Measurements from ENCODE around the gene APBA1. TPM values are rescaled to one million over a fixed set of nuclear protein-coding genes. Genes with fewer than 3 reads are reported as not detected.

Gene APBA1
- total RNA-seq, 1 donor: 1.8 TPM

DNA sequence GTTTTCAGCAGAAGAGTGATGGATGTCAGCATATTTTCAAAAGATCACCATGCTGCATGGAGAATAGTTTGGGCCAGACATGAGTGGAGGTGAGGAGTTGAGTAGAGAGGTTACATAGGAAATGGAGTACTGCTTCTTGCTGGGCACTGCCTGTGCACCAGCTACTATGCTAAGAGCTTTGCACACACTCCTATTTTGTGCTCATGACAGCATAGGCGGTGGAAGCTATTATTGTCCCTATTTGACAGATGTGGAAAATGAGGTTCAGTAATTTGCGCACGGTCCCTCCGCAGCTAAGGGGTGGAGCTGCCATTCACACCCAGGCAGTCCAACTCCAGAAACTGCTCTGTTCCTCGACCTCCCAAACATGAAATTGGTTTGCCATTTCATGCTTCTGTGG, 279.3 kb downstream of the APBA1 start:
- H4K20me1 ChIP-seq (ENCODE audit: insufficient read depth, low read length): no peaks in the 10 kb centered on the region
- no peaks in the 10 kb centered on the region for H3K9me3 ChIP-seq (ENCODE audit: low read depth, low read length)
- H3K4me2 ChIP-seq (ENCODE audit: insufficient read depth, low read length): no peak overlapping the region
- TF ChIP-seq, protein P1, sequence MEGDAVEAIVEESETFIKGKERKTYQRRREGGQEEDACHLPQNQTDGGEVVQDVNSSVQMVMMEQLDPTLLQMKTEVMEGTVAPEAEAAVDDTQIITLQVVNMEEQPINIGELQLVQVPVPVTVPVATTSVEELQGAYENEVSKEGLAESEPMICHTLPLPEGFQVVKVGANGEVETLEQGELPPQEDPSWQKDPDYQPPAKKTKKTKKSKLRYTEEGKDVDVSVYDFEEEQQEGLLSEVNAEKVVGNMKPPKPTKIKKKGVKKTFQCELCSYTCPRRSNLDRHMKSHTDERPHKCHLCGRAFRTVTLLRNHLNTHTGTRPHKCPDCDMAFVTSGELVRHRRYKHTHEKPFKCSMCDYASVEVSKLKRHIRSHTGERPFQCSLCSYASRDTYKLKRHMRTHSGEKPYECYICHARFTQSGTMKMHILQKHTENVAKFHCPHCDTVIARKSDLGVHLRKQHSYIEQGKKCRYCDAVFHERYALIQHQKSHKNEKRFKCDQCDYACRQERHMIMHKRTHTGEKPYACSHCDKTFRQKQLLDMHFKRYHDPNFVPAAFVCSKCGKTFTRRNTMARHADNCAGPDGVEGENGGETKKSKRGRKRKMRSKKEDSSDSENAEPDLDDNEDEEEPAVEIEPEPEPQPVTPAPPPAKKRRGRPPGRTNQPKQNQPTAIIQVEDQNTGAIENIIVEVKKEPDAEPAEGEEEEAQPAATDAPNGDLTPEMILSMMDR (IDR thresholded peaks at IDR 0.05; ENCODE audit: extremely low read depth, low read depth, low read length): no peak
- no peak overlapping the region for H3K4me3 ChIP-seq (ENCODE audit: insufficient read depth, low read length)
- no peaks in the 10 kb centered on the region for H3K36me3 ChIP-seq (ENCODE audit: insufficient read depth, low read length)
- no peaks in the 10 kb centered on the region for H3K4me1 ChIP-seq (ENCODE audit: insufficient read depth, low read length)
- no peaks in the 10 kb centered on the region for H3K79me2 ChIP-seq (ENCODE audit: insufficient read depth, low read length)
- H3K27me3 ChIP-seq (ENCODE audit: insufficient read depth, low read length): peaks cover 19% of the 10 kb centered on the region
- DNase-seq (ENCODE audit: insufficient read length, low spot score, missing footprints): no peak
- H3K27ac ChIP-seq (ENCODE audit: low read depth, low read length): no peak overlapping the region
- H2AFZ ChIP-seq (ENCODE audit: low read length): no peak overlapping the region

DNA sequence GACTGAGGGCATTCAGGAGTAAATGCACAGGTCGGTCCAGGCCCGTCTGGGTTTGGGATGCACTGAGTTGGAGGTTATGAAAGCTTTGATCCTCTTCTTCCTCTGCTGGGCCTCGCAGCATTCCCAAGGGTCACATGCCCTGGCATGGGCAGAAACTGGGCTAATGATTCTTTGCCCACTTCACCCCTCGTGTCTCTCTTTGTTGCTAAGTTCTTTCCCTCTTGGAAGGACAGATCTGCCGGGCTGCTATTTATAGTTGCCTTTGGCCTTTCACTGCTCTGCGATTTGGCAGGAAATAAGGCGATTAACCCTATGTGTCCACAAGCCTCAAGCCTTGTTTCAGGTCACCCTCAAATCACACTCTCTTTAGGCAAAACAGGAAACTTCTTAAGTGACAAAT, 280.2 kb downstream of the APBA1 start:
- Histone ChIP-seq H3K4me2 (ENCODE audit: insufficient read depth, low read length) (no peak overlapping the region), H4K20me1 (ENCODE audit: insufficient read depth, low read length) (no peaks in the 10 kb centered on the region), H3K27me3 (ENCODE audit: insufficient read depth, low read length) (peaks cover 21% of the 10 kb centered on the region), H3K4me1 (ENCODE audit: insufficient read depth, low read length) (no peaks in the 10 kb centered on the region), H3K4me3 (ENCODE audit: insufficient read depth, low read length) (peak overlapping the region; percentile 7), H2AFZ (ENCODE audit: low read length) (no peak overlapping the region), H3K9me3 (ENCODE audit: low read depth, low read length) (no peaks in the 10 kb centered on the region), H3K79me2 (ENCODE audit: insufficient read depth, low read length) (no peaks in the 10 kb centered on the region), H3K27ac (ENCODE audit: low read depth, low read length) (no peak overlapping the region), H3K36me3 (ENCODE audit: insufficient read depth, low read length) (no peaks in the 10 kb centered on the region)
- TF ChIP-seq, protein P1 (IDR thresholded peaks at IDR 0.05; ENCODE audit: extremely low read depth, low read depth, low read length): no peak
- DNase-seq (ENCODE audit: insufficient read length, low spot score, missing footprints): peak; percentile 89

DNA sequence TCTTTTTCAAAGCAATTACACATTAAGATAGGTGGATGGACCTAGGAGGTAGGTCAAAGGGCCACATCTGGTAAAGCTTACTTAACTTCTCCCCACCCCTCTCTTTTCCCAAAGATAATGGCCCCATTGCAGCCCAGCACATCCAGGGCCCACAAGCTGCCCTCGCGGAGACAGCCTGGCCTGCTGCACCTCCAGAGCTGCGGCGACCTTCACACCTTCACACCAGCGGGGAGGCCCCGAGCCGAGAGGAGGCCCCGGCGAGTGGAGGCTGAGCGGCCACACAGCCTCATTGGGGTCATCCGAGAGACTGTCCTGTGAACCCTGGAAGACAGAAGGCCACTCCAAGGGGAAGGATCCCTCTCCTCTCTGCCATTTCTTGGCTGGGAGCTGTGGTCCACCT, 280.7 kb downstream of the APBA1 start:
- H3K36me3 ChIP-seq (ENCODE audit: insufficient read depth, low read length): no peaks in the 10 kb centered on the region
- H3K9me3 ChIP-seq (ENCODE audit: low read depth, low read length): no peaks in the 10 kb centered on the region
- H3K27me3 ChIP-seq (ENCODE audit: insufficient read depth, low read length): peaks cover 21% of the 10 kb centered on the region
- no peaks in the 10 kb centered on the region for H3K79me2 ChIP-seq (ENCODE audit: insufficient read depth, low read length)
- no peaks in the 10 kb centered on the region for H3K4me1 ChIP-seq (ENCODE audit: insufficient read depth, low read length)
- no peaks in the 10 kb centered on the region for H4K20me1 ChIP-seq (ENCODE audit: insufficient read depth, low read length)
- DNase-seq (ENCODE audit: insufficient read length, low spot score, missing footprints): no peak
- TF ChIP-seq, protein P1 (IDR thresholded peaks at IDR 0.05; ENCODE audit: extremely low read depth, low read depth, low read length): no peak
- H2AFZ ChIP-seq (ENCODE audit: low read length): no peak overlapping the region
- H3K4me3 ChIP-seq (ENCODE audit: insufficient read depth, low read length): no peak overlapping the region
- H3K27ac ChIP-seq (ENCODE audit: low read depth, low read length): no peak overlapping the region
- no peak overlapping the region for H3K4me2 ChIP-seq (ENCODE audit: insufficient read depth, low read length)

DNA sequence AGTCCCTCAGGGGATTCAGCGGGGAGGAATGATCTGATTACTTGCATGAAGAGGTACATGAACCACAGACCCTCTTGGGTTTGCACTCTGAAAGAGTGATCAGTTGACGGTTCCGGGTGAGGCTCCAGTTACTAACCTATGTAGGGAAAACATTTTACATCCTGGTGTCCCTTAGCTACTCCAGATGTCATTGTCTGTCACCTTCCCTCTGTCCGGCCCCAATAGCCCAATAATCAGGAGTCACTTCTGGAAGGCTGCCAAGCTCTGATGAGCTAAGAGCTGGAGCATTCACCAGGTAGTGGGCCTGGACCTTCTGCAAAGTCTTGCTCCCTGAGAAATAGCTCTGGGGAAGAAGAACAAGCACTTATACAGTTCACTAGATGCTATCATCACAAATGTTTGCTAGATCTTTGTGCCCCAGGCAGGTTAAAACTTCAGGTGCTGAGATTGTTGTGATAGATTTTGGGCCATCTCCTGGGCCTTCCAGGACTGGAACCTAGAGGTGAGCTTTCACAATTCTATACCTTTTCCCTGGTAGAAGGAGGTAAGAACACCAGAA, 282.7 kb downstream of the APBA1 start:
- no peak overlapping the region for H2AFZ ChIP-seq (ENCODE audit: low read length)
- no peak for DNase-seq (ENCODE audit: insufficient read length, low spot score, missing footprints)
- H3K27ac ChIP-seq (ENCODE audit: low read depth, low read length): no peak overlapping the region
- no peak overlapping the region for H3K4me2 ChIP-seq (ENCODE audit: insufficient read depth, low read length)
- no peaks in the 10 kb centered on the region for H3K4me1 ChIP-seq (ENCODE audit: insufficient read depth, low read length)
- H3K27me3 ChIP-seq (ENCODE audit: insufficient read depth, low read length): peaks cover 21% of the 10 kb centered on the region
- no peaks in the 10 kb centered on the region for H4K20me1 ChIP-seq (ENCODE audit: insufficient read depth, low read length)
- H3K36me3 ChIP-seq (ENCODE audit: insufficient read depth, low read length): no peaks in the 10 kb centered on the region
- no peak overlapping the region for H3K4me3 ChIP-seq (ENCODE audit: insufficient read depth, low read length)
- no peaks in the 10 kb centered on the region for H3K9me3 ChIP-seq (ENCODE audit: low read depth, low read length)
- TF ChIP-seq, protein P1 (IDR thresholded peaks at IDR 0.05; ENCODE audit: extremely low read depth, low read depth, low read length): no peak
- H3K79me2 ChIP-seq (ENCODE audit: insufficient read depth, low read length): no peaks in the 10 kb centered on the region
